ENCODE results near the gene MRPS24.
"Not testable (repeated sequence)": the region's sequence is repeated elsewhere in the genome, so short reads cannot be mapped to it uniquely, and the experiment has no call there.

Gene MRPS24

DNA sequence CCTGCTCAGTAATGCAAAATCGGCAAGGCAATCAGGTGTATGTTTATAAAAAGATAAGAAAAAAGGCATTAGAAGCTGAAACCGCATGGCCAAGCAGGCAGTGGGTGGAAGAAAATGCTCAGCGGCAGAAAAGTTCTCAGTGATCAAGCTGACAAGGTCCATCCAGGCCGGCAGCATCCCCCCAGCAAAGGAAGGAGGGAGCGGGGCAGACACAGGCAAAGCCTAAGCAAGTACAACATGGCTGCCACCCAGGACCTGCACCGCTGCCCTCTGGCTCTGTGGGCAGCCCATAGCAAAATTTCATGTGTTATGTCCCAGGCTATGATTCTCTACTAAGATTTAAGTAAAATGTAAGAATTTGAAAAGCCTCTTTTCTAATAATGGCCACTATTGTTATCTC lies 45.4 kb downstream of the MRPS24 start:
- TF ChIP-seq, protein P1, sequence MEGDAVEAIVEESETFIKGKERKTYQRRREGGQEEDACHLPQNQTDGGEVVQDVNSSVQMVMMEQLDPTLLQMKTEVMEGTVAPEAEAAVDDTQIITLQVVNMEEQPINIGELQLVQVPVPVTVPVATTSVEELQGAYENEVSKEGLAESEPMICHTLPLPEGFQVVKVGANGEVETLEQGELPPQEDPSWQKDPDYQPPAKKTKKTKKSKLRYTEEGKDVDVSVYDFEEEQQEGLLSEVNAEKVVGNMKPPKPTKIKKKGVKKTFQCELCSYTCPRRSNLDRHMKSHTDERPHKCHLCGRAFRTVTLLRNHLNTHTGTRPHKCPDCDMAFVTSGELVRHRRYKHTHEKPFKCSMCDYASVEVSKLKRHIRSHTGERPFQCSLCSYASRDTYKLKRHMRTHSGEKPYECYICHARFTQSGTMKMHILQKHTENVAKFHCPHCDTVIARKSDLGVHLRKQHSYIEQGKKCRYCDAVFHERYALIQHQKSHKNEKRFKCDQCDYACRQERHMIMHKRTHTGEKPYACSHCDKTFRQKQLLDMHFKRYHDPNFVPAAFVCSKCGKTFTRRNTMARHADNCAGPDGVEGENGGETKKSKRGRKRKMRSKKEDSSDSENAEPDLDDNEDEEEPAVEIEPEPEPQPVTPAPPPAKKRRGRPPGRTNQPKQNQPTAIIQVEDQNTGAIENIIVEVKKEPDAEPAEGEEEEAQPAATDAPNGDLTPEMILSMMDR (IDR thresholded peaks at IDR 0.05; ENCODE audit: insufficient read depth, missing control alignments): no peak
- no peak for FAIRE-seq
- no peak for DNase-seq (ENCODE audit: insufficient read length, low spot score)

DNA sequence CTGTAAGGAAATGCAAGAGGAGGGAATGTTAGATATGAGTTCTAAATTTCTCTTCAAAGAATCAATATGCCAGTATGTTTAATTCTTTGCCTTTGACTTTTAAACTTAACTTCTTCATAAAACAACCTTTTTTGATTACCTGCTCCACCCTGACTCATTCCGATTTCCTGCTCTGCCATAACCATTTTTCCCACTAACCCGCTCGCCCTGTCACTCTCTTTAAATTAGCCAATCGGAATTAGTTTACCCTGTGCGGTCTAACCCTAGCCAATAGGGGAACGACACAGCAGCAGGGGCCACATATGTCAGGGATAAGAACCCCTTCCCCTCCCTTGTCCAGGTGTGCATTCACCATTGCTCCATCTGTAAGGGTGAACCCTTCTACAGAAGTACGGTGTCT lies 45.9 kb downstream of the MRPS24 start:
- DNase-seq (ENCODE audit: insufficient read length, low spot score); FAIRE-seq: not testable (repeated sequence)
